Mesodermal cell (in vitro differentiated cells): ENCODE results near the gene ATE1.
"Not testable (repeated sequence)": the region's sequence is repeated elsewhere in the genome, so short reads cannot be mapped to it uniquely, and the experiment has no call there.

ENCODE experiments used
- H3K27ac ChIP-seq: 2 replicates; pipeline ENCODE4 v1.7.0; 2013; ENCODE audit warnings: mild to moderate bottlenecking, low read depth, low read length, moderate library complexity; ENCODE audit not compliant: severe bottlenecking
- H3K36me3 ChIP-seq: 2 replicates; pipeline ENCODE4 v1.7.1; 2013; ENCODE audit warnings: mild to moderate bottlenecking, low read length, moderate library complexity; ENCODE audit not compliant: control insufficient read depth, insufficient read depth
- H3K4me1 ChIP-seq: one replicate; pipeline ENCODE4 v1.7.1; 2013; ENCODE audit warnings: mild to moderate bottlenecking, low read length; ENCODE audit not compliant: insufficient read depth, control insufficient read depth, poor library complexity, severe bottlenecking
- H3K4me3 ChIP-seq: 2 replicates; pipeline ENCODE4 v1.7.0; 2013; ENCODE audit warnings: low read length, control low read depth, mild to moderate bottlenecking; ENCODE audit not compliant: insufficient read depth, poor library complexity, severe bottlenecking; ENCODE audit errors: extremely low read depth
- H3K9me3 ChIP-seq: 2 replicates; pipeline ENCODE4 v1.7.1; 2013; ENCODE audit warnings: mild to moderate bottlenecking, low read length, moderate library complexity; ENCODE audit not compliant: control insufficient read depth
- WGBS, 2 experiments: methylation state at CpG; one replicate each; pipeline ENCODE4 v1.1.5; 2013; ENCODE audit warnings: missing lambda C conversion rate in 2 of 2; ENCODE audit not compliant: insufficient coverage in 2 of 2; 5-methylcytosine and 5-hydroxymethylcytosine counted together

The ATE1 gene

GRCh38 chr10:121772884-121773283 lies 154.9 kb downstream of the ATE1 start:
- H3K4me3 ChIP-seq: no peak overlapping the region
- no CpG with 5 or more reads among the region's 2 CpGs for WGBS, 2 experiments
- peaks cover 24% of the 10 kb centered on the region for H3K4me1 ChIP-seq
- H3K36me3 ChIP-seq: no peaks in the 10 kb centered on the region
- H3K9me3 ChIP-seq: no peaks in the 10 kb centered on the region
- H3K27ac ChIP-seq: peak overlapping the region; percentile 86

GRCh38 chr10:121772406-121772805 lies 155.4 kb downstream of the ATE1 start:
- H3K27ac ChIP-seq: peak overlapping the region; percentile 86
- H3K36me3 ChIP-seq: no peaks in the 10 kb centered on the region
- peaks cover 3% of the 10 kb centered on the region for H3K9me3 ChIP-seq
- WGBS, 2 experiments: 73 to 77% methylated on average over 2 of the region's 6 CpGs
- H3K4me3 ChIP-seq: no peak overlapping the region
- H3K4me1 ChIP-seq: peaks cover 24% of the 10 kb centered on the region

- H3K36me3 ChIP-seq: no peaks in the 10 kb centered on the region
- 100% methylated on average over 3 of the region's 5 CpGs for WGBS, 2 experiments
- H3K27ac ChIP-seq: peak overlapping the region; percentile 86
- H3K9me3 ChIP-seq: peaks cover 3% of the 10 kb centered on the region
- H3K4me3 ChIP-seq: no peak overlapping the region
- peaks cover 24% of the 10 kb centered on the region for H3K4me1 ChIP-seq
Measured at GRCh38 chr10:121771966-121772365, 155.9 kb downstream of the ATE1 start.

GRCh38 chr10:121766426-121766825 lies 161.4 kb downstream of the ATE1 start:
- Histone ChIP-seq H3K36me3 (peaks cover 16% of the 10 kb centered on the region), H3K27ac (no peak overlapping the region), H3K4me1 (no peaks in the 10 kb centered on the region), H3K9me3 (peaks cover 8% of the 10 kb centered on the region), H3K4me3 (no peak overlapping the region)
- WGBS, 2 experiments: 67 to 93% methylated on average over 2 to 3 of the region's 4 CpGs

- Histone ChIP-seq H3K27ac (no peak overlapping the region), H3K4me3 (no peak overlapping the region), H3K4me1 (no peaks in the 10 kb centered on the region), H3K9me3 (peaks cover 16% of the 10 kb centered on the region), H3K36me3 (peaks cover 22% of the 10 kb centered on the region)
- 93% methylated on average over 2 of the region's 4 CpGs; no CpG with 5 or more reads in 1 of the 2 experiments for WGBS, 2 experiments
Measured at GRCh38 chr10:121765204-121765603, 162.6 kb downstream of the ATE1 start.

- Histone ChIP-seq H3K27ac (no peak overlapping the region), H3K36me3 (peaks cover 23% of the 10 kb centered on the region), H3K4me3 (no peak overlapping the region), H3K4me1 (no peaks in the 10 kb centered on the region), H3K9me3 (peaks cover 24% of the 10 kb centered on the region)
- 100% methylated on average over 2 of the region's 5 CpGs; no CpG with 5 or more reads in 1 of the 2 experiments for WGBS, 2 experiments
Measured at GRCh38 chr10:121764233-121764942, 163.4 kb downstream of the ATE1 start.

GRCh38 chr10:121757241-121757640 lies 170.6 kb downstream of the ATE1 start:
- Histone ChIP-seq H3K9me3 (peaks cover 26% of the 10 kb centered on the region), H3K36me3 (peaks cover 27% of the 10 kb centered on the region)
- H3K4me1 ChIP-seq, H3K4me3 ChIP-seq, H3K27ac ChIP-seq: not testable (repeated sequence)
- 90 to 100% methylated on average over 1 of the region's 1 CpG for WGBS, 2 experiments

- 90% methylated on average over 2 of the region's 2 CpGs; no CpG with 5 or more reads in 1 of the 2 experiments for WGBS, 2 experiments
- H3K27ac ChIP-seq, H3K4me3 ChIP-seq, H3K4me1 ChIP-seq: not testable (repeated sequence)
- Histone ChIP-seq H3K9me3 (peaks cover 15% of the 10 kb centered on the region), H3K36me3 (peaks cover 21% of the 10 kb centered on the region)
Measured at GRCh38 chr10:121755496-121755895, 172.3 kb downstream of the ATE1 start.

GRCh38 chr10:121754666-121755065 lies 173.2 kb downstream of the ATE1 start:
- Histone ChIP-seq H3K4me3 (no peak overlapping the region), H3K4me1 (no peaks in the 10 kb centered on the region), H3K9me3 (peaks cover 8% of the 10 kb centered on the region), H3K27ac (no peak overlapping the region), H3K36me3 (peaks cover 17% of the 10 kb centered on the region)
- no CpG with 5 or more reads among the region's 1 CpG for WGBS, 2 experiments

- WGBS, 2 experiments: 83% methylated on average over 1 of the region's 6 CpGs; no CpG with 5 or more reads in 1 of the 2 experiments
- H3K36me3 ChIP-seq: peaks cover 14% of the 10 kb centered on the region
- no peak overlapping the region for H3K27ac ChIP-seq
- H3K4me1 ChIP-seq: no peaks in the 10 kb centered on the region
- H3K4me3 ChIP-seq: no peak overlapping the region
- H3K9me3 ChIP-seq: peaks cover 6% of the 10 kb centered on the region
Measured at GRCh38 chr10:121753726-121754476, 173.9 kb downstream of the ATE1 start.
